Measurements from ENCODE around the gene COL16A1.

Gene COL16A1

GRCh38 chr1:31671147-31671546, 32.7 kb downstream of the COL16A1 start:
- ATAC-seq (ENCODE audit: insufficient read depth, low read depth) (no peak), DNase-seq (no peak)
- Histone ChIP-seq H3K27me3 (ENCODE audit: insufficient read depth, low read length, poor library complexity) (peaks cover 25% of the 10 kb centered on the region), H4K20me1 (ENCODE audit: insufficient read depth, low read length) (peaks cover 4% of the 10 kb centered on the region; the same call in 1 of the 2 replicates), H3K27ac (ENCODE audit: low read length) (no peak overlapping the region), H3K9ac (ENCODE audit: low read depth, low read length) (no peak overlapping the region), H3K4me2 (ENCODE audit: insufficient read depth, low read length) (no peak overlapping the region), H3K4me1 (ENCODE audit: insufficient read depth, low read length) (no peaks in the 10 kb centered on the region), H2AFZ (ENCODE audit: low read depth, low read length) (no peak overlapping the region), H3K4me3 (ENCODE audit: low read depth in 1 of 2, low read length in 2 of 2) (no peak overlapping the region), H3K9me3 (ENCODE audit: insufficient read depth, low read length, severe bottlenecking) (no peaks in the 10 kb centered on the region), H3K36me3 (ENCODE audit: insufficient read depth, low read length) (no peaks in the 10 kb centered on the region), H3K79me2 (ENCODE audit: insufficient read depth, low read length) (no peaks in the 10 kb centered on the region)
- TF ChIP-seq CTCF (IDR thresholded peaks at IDR 0.05; ENCODE audit: borderline replicate concordance, extremely low read depth, low read length, poor library complexity, severe bottlenecking) (no peak), EZH2 (IDR thresholded peaks at IDR 0.05; ENCODE audit: borderline replicate concordance, low read depth, low read length, severe bottlenecking) (no peak)

GRCh38 chr1:31670593-31670964, 33.2 kb downstream of the COL16A1 start:
- H3K4me1 ChIP-seq (ENCODE audit: insufficient read depth, low read length) = no peaks in the 10 kb centered on the region
- no peak overlapping the region for H3K9ac ChIP-seq (ENCODE audit: low read depth, low read length)
- no peaks in the 10 kb centered on the region for H3K36me3 ChIP-seq (ENCODE audit: insufficient read depth, low read length)
- H4K20me1 ChIP-seq (ENCODE audit: insufficient read depth, low read length) = peaks cover 4% of the 10 kb centered on the region; the same call in 1 of the 2 replicates
- no peak overlapping the region for H3K4me3 ChIP-seq (ENCODE audit: low read depth in 1 of 2, low read length in 2 of 2)
- H3K27me3 ChIP-seq (ENCODE audit: insufficient read depth, low read length, poor library complexity) = peaks cover 25% of the 10 kb centered on the region
- H3K9me3 ChIP-seq (ENCODE audit: insufficient read depth, low read length, severe bottlenecking) = no peaks in the 10 kb centered on the region
- DNase-seq (no peak), ATAC-seq (ENCODE audit: insufficient read depth, low read depth) (no peak)
- H3K4me2 ChIP-seq (ENCODE audit: insufficient read depth, low read length) = no peak overlapping the region
- no peak for TF ChIP-seq CTCF (IDR thresholded peaks at IDR 0.05; ENCODE audit: borderline replicate concordance, extremely low read depth, low read length, poor library complexity, severe bottlenecking)
- no peak for TF ChIP-seq EZH2 (IDR thresholded peaks at IDR 0.05; ENCODE audit: borderline replicate concordance, low read depth, low read length, severe bottlenecking)
- H3K79me2 ChIP-seq (ENCODE audit: insufficient read depth, low read length) = no peaks in the 10 kb centered on the region
- H2AFZ ChIP-seq (ENCODE audit: low read depth, low read length) = no peak overlapping the region
- H3K27ac ChIP-seq (ENCODE audit: low read length) = no peak overlapping the region

- Histone ChIP-seq H3K27me3 (ENCODE audit: insufficient read depth, low read length, poor library complexity) (peaks cover 25% of the 10 kb centered on the region), H2AFZ (ENCODE audit: low read depth, low read length) (no peak overlapping the region; the same call in 1 of the 2 replicates), H3K4me2 (ENCODE audit: insufficient read depth, low read length) (no peak overlapping the region), H4K20me1 (ENCODE audit: insufficient read depth, low read length) (peaks cover 4% of the 10 kb centered on the region; the same call in 1 of the 2 replicates), H3K4me3 (ENCODE audit: low read depth in 1 of 2, low read length in 2 of 2) (no peak overlapping the region), H3K4me1 (ENCODE audit: insufficient read depth, low read length) (no peaks in the 10 kb centered on the region), H3K27ac (ENCODE audit: low read length) (no peak overlapping the region), H3K79me2 (ENCODE audit: insufficient read depth, low read length) (no peaks in the 10 kb centered on the region), H3K9me3 (ENCODE audit: insufficient read depth, low read length, severe bottlenecking) (no peaks in the 10 kb centered on the region), H3K9ac (ENCODE audit: low read depth, low read length) (no peak overlapping the region), H3K36me3 (ENCODE audit: insufficient read depth, low read length) (no peaks in the 10 kb centered on the region)
- no peak for DNase-seq
- ATAC-seq (ENCODE audit: insufficient read depth, low read depth) = peak; percentile 35; the same call in 1 of the 3 replicates
- TF ChIP-seq EZH2 (IDR thresholded peaks at IDR 0.05; ENCODE audit: borderline replicate concordance, low read depth, low read length, severe bottlenecking) (no peak), CTCF (IDR thresholded peaks at IDR 0.05; ENCODE audit: borderline replicate concordance, extremely low read depth, low read length, poor library complexity, severe bottlenecking) (no peak)
Measured at GRCh38 chr1:31669786-31670592, 33.8 kb downstream of the COL16A1 start.
